HG02678 (cell line): ENCODE results near the gene TNFSF8.

Experiments used
- ATAC-seq: cut with Tn5 transposase; IDR thresholded peaks from one replicate; pipeline ENCODE4 v1.9.1; 2021; ENCODE audit warnings: mild to moderate bottlenecking, moderate library complexity; ENCODE audit not compliant: unreplicated experiment

The TNFSF8 gene

GRCh38 chr9:114937516-114937915 is 7.1 kb upstream of the TNFSF8 start:
- no peak for ATAC-seq

GRCh38 chr9:114936581-114936980 is 6.2 kb upstream of the TNFSF8 start:
- ATAC-seq: no peak

GRCh38 chr9:114935119-114935518 is 4.7 kb upstream of the TNFSF8 start:
- ATAC-seq: no peak

GRCh38 chr9:114932502-114932901 is 2.1 kb upstream of the TNFSF8 start:
- no peak for ATAC-seq

DNA sequence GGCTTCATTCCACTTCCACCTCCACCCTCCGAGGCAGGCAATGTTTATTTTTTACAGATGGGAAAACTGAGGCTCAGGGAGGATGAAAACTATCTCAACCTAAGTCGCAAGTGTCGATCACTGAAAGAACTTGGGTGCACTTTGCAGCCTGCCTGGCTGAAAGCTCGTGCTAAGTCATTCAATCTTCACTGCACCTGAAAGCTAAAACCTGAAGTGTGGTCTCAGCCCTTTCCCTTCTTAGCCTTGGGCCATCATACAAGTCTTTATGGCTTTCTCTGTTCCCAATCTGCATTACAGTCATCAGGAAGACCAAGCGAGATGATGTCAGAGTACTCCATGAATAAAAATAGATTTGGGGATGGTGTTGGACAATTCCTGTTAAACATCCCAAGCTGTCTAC is 1.0 kb upstream of the TNFSF8 start:
- no peak for ATAC-seq

DNA sequence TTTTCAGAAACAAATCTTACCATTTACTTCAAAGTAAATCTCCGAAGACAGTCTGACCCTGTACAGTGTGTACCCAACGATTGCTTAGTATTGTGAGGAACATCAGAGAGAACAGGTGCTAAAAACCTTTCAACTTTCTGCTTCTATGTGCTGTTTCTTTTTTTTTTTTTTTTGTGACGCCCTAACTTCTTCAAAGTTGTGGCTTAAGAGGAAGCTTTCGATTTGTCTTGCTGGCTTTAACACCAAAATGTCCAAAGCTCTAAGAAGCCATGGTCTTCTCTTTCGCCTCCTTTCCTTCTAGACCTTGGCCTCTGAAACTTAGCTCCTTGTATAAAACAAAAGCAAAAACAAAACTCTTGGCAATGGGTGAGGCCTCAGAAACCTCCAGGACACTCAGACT is 1.2 kb downstream of the TNFSF8 start:
- no peak for ATAC-seq

DNA sequence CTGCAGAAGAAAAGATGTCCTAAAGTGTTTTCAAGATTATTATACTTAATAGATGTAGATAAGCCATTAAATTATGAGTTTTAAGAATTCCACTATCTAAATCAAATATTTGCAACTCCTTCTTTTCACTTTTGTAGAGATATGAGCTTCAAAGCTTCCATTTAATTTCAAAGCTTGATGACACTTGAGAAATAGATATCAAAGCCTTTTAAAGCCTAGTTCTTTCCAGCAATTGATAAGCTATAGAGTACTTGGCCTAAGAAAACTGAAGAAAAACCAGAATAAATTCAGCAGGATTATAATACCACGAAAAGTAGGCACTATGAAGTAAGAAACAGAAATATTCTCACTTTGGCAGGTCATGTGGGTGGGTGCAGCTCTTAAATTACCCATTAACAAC is 1.7 kb downstream of the TNFSF8 start:
- ATAC-seq: no peak

DNA sequence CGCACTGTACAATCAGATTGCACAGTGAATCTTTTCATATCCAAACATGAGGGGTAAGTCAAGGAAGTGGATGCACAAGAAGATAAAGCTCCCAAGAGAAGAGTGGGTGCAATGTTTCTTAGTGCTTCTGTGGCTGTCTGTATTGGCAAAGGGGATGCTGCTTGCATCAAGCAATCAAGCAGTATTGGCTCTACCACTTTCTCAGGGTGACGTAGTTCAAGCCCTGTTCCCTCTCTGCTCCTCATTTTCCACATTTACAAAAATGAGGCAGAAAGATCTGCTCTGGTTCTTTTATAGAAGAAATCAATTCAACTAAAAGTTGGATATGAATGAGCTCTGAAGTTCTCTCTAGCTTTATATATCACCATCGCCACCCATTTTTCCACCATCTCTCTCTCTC is 2.3 kb downstream of the TNFSF8 start:
- ATAC-seq: no peak

- ATAC-seq: no peak
These were observed 4.7 kb downstream of the TNFSF8 start for GRCh38 chr9:114925672-114926071.

- no peak for ATAC-seq
These were observed 5.4 kb downstream of the TNFSF8 start for GRCh38 chr9:114925039-114925438.

DNA sequence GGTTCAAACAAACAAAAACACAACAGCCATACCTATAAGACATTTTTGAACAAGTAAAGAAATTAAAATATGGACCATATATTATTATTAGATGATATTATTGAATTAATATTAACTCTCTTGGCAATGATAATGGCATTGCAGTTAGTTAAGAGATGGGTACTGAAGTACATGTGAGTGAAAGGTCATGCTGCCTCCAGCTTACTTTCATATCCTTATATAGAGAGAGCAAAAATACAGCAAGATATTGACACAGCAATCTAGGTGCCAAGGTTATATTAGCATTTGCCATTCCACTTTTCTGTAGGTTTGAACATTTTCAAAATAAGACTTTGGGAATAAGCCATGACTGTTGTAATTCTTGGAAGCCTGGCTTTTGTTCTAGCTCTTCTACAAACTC is 6.1 kb downstream of the TNFSF8 start:
- ATAC-seq: no peak

- ATAC-seq: no peak
These were observed 6.5 kb downstream of the TNFSF8 start for GRCh38 chr9:114923918-114924317.

- no peak for ATAC-seq
These were observed 9.2 kb downstream of the TNFSF8 start for GRCh38 chr9:114921171-114921570.

GRCh38 chr9:114919611-114920010 is 10.8 kb downstream of the TNFSF8 start:
- ATAC-seq: no peak

GRCh38 chr9:114916481-114916880 is 13.9 kb downstream of the TNFSF8 start:
- ATAC-seq: no peak

DNA sequence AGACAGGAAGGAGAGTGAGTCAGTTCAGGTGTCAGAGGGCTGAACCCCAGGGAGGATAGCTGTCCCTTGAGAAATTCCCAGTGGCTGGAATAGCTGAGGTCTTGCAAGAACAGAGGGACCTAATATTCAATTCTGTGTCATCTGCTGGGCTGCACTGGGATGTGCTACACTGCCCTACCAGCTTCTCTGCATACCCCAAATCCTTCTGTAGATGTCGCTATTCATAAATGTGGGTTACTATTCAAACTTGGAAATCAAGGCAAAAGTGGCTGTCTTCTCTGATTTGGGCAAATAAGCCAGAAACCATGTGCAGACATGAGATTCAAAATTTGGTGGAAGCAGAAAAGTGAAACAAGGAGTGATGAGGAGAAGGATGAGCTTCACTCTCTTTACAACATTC is 16.3 kb downstream of the TNFSF8 start:
- no peak for ATAC-seq

DNA sequence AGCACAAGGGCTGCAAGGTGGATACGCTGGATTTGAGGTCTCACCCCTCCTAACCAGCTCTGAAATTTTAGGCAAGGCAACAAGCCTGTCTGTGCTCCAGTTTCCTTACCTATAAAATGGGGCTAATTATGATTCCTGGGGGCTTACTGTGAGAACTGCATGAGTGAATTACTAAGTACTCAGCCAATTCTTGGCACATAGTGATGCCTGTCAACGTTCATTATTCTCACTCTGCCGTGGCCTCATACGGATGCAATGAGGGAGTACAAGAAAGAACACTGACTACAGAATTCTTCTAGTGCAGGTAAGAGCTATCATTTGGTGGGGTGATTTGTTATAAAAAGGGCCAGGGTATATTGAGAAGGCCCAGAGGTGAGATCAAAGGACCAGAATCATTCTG is 16.7 kb downstream of the TNFSF8 start:
- ATAC-seq: no peak

DNA sequence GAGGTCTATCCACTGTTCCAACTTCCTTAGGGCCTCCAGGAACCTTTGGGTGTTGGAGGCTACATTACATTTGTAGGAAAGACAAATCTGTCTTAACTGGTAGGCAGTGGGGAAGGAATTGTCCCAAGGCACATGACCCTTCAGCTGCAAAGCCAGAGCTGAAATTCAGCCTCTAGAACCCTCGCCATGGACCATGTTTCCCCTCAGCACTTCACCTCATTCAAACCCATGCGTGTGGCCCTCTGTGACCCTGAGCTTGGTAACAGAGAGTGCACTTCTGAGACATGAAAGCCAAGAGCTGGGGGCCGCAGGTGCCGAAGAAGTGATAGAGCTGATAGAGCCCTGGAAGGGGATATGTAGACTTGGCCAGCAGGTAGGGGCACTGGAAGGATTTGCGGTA is 17.2 kb downstream of the TNFSF8 start:
- ATAC-seq: no peak

- no peak for ATAC-seq
These were observed 19.1 kb downstream of the TNFSF8 start for GRCh38 chr9:114911167-114911821.

DNA sequence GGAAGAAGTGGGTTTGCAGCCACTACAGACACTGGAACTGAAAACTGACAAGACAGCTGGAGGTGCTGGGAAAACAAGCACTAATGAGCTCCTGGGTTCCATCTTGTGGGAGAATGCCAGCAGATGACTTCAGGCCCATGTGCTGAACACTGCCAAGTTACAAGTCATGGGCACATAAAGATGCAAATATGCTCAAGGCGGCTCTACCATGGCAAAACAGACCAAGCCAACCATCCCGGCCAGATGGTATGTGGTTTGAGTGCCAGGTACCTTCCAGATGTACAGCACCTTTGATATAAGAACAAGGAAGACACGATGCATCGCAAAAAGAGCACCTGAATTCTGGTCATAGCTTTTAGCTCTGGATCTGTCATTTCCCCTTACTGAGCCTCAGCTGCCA is 19.9 kb downstream of the TNFSF8 start:
- no peak for ATAC-seq

- no peak for ATAC-seq
These were observed 20.7 kb downstream of the TNFSF8 start for GRCh38 chr9:114909661-114910060.

- ATAC-seq: no peak
These were observed 21.5 kb downstream of the TNFSF8 start for GRCh38 chr9:114908805-114909448.

- peak; percentile 45 for ATAC-seq
These were observed 22.2 kb downstream of the TNFSF8 start for GRCh38 chr9:114908104-114908622.
